Fibroblast of lung (primary cell): Measurements from ENCODE around the gene TPCN2. TPM values are rescaled to one million over a fixed set of nuclear protein-coding genes. Genes with fewer than 3 reads are reported as not detected.

Experiments
- DNase-seq, 2 donors: peaks; one replicate each; pipeline versions ENCODE4 v3.0.0 to v3.0.0-alpha.2; 2010; ENCODE audit warnings: low read depth in 2 of 2
- H2AFZ ChIP-seq: 2 replicates; pipeline ENCODE4 v1.5.1; 2012; ENCODE audit warnings: low read length, control low read depth, inconsistent platforms
- H3K27ac ChIP-seq: 2 replicates; pipeline ENCODE4 v1.5.1; 2011; ENCODE audit warnings: low read length, control low read depth; ENCODE audit not compliant: insufficient read depth
- H3K27me3 ChIP-seq: 2 replicates; pipeline ENCODE4 v1.5.1; 2011; ENCODE audit warnings: mild to moderate bottlenecking, low read length; ENCODE audit not compliant: control insufficient read depth, insufficient read depth
- H3K36me3 ChIP-seq: 2 replicates; pipeline ENCODE4 v1.5.1; 2011; ENCODE audit warnings: low read length; ENCODE audit not compliant: control insufficient read depth, insufficient read depth
- H3K4me1 ChIP-seq: 2 replicates; pipeline ENCODE4 v1.5.1; 2011; ENCODE audit warnings: low read length; ENCODE audit not compliant: control insufficient read depth, insufficient read depth; ENCODE audit errors: extremely low read depth
- H3K4me2 ChIP-seq: 2 replicates; pipeline ENCODE4 v1.5.1; 2011; ENCODE audit warnings: low read length, control low read depth; ENCODE audit not compliant: insufficient read depth; ENCODE audit errors: extremely low read depth
- H3K4me3 ChIP-seq, 4 experiments: fragments of 200-600 bp in 1 of 4; sonication (generic) in 1 of 4; replicated peaks in 1 of 4; 2 replicates each; pipeline ENCODE4 v1.5.1; 2011 to 2016; ENCODE audit warnings: low read length in 4 of 4, low read depth in 3 of 4, mild to moderate bottlenecking in 3 of 4, control low read depth in 2 of 4, inconsistent platforms in 1 of 4, mixed read lengths in 1 of 4; ENCODE audit not compliant: insufficient read depth in 1 of 4; ENCODE audit errors: control extremely low read depth in 1 of 4
- H3K79me2 ChIP-seq: 2 replicates; pipeline ENCODE4 v1.5.1; 2012; ENCODE audit warnings: mild to moderate bottlenecking, low read length, inconsistent platforms; ENCODE audit not compliant: control insufficient read depth, insufficient read depth
- H3K9ac ChIP-seq: 2 replicates; pipeline ENCODE4 v1.5.1; 2011; ENCODE audit warnings: mild to moderate bottlenecking, low read length, control low read depth; ENCODE audit not compliant: insufficient read depth
- H3K9me3 ChIP-seq: 2 replicates; pipeline ENCODE4 v1.5.1; 2012; ENCODE audit warnings: low read depth, low read length; ENCODE audit not compliant: control insufficient read depth, insufficient read depth
- H4K20me1 ChIP-seq: 2 replicates; pipeline ENCODE4 v1.5.1; 2011; ENCODE audit warnings: low read length; ENCODE audit not compliant: control insufficient read depth, insufficient read depth; ENCODE audit errors: extremely low read depth
- EZH2 ChIP-seq: IDR thresholded peaks from 2 replicates; pipeline ENCODE4 v1.5.1; 2012; ENCODE audit warnings: low read length, control low read depth, mild to moderate bottlenecking; ENCODE audit errors: missing control alignments
- polyA plus RNA-seq, 2 donors: library from polyadenylated mRNA; depleted of rRNA in 1 of 2; stranded (reverse) in 1 of 2; unstranded in 1 of 2; fragments of >200 nt; gene quantifications; 2 replicates each; pipeline ENCODE4 v1.2.1, GENCODE V29; 2011 to 2012; ENCODE audit warnings: missing spikeins in 1 of 2
- total RNA-seq: library from RNA; depleted of rRNA; stranded (reverse); fragments of >200 nt; gene quantifications from 2 replicates; pipeline ENCODE4 v1.2.1, GENCODE V29; 2014
- TF ChIP-seq, protein P1 (sequence below), 2 donors: IDR thresholded peaks in 1 of 2; conservative IDR thresholded peaks in 1 of 2; 1 replicate in 1 of 2; 2 replicates in 1 of 2; pipeline ENCODE4 v1.5.1; 2011 to 2012; ENCODE audit warnings: low read length in 2 of 2, control low read depth in 1 of 2, inconsistent platforms in 1 of 2, low read depth in 1 of 2, mild to moderate bottlenecking in 1 of 2

The TPCN2 gene
- total and polyA plus RNA-seq, 2 donors (not counting 1 experiment from before 2014, with no cell fraction given) = 9.7 to 11.7 TPM

GRCh38 chr11:69027704-69028372 is 20.9 kb upstream of the TPCN2 start:
- Histone ChIP-seq H3K79me2 (no peaks in the 10 kb centered on the region), H3K27ac (no peak overlapping the region), H3K9ac (no peak overlapping the region), H3K36me3 (no peaks in the 10 kb centered on the region), H4K20me1 (no peaks in the 10 kb centered on the region), H3K4me1 (no peaks in the 10 kb centered on the region), H3K4me2 (no peak overlapping the region), H3K9me3 (no peaks in the 10 kb centered on the region), H3K4me3 (no peak overlapping the region), H3K27me3 (no peaks in the 10 kb centered on the region), H2AFZ (no peak overlapping the region)
- DNase-seq = peak in 1 of 2 donors; percentile 84
- TF ChIP-seq EZH2 = no peak
- TF ChIP-seq, protein P1, sequence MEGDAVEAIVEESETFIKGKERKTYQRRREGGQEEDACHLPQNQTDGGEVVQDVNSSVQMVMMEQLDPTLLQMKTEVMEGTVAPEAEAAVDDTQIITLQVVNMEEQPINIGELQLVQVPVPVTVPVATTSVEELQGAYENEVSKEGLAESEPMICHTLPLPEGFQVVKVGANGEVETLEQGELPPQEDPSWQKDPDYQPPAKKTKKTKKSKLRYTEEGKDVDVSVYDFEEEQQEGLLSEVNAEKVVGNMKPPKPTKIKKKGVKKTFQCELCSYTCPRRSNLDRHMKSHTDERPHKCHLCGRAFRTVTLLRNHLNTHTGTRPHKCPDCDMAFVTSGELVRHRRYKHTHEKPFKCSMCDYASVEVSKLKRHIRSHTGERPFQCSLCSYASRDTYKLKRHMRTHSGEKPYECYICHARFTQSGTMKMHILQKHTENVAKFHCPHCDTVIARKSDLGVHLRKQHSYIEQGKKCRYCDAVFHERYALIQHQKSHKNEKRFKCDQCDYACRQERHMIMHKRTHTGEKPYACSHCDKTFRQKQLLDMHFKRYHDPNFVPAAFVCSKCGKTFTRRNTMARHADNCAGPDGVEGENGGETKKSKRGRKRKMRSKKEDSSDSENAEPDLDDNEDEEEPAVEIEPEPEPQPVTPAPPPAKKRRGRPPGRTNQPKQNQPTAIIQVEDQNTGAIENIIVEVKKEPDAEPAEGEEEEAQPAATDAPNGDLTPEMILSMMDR (conservative IDR thresholded peaks at IDR 0.05 in 1 of 2, IDR thresholded peaks at IDR 0.05 in 1 of 2; ENCODE audit: low read depth in 1 of 2, low read length in 2 of 2) = no peak

- H3K4me1 ChIP-seq = no peaks in the 10 kb centered on the region
- H2AFZ ChIP-seq = no peak overlapping the region
- no peaks in the 10 kb centered on the region for H3K9me3 ChIP-seq
- no peak overlapping the region for H3K27ac ChIP-seq
- no peak overlapping the region for H3K4me2 ChIP-seq
- no peak overlapping the region for H3K4me3 ChIP-seq
- H3K27me3 ChIP-seq = no peaks in the 10 kb centered on the region
- no peaks in the 10 kb centered on the region for H3K36me3 ChIP-seq
- no peak overlapping the region for H3K9ac ChIP-seq
- H4K20me1 ChIP-seq = no peaks in the 10 kb centered on the region
- TF ChIP-seq, protein P1 (conservative IDR thresholded peaks at IDR 0.05 in 1 of 2, IDR thresholded peaks at IDR 0.05 in 1 of 2; ENCODE audit: low read depth in 1 of 2, low read length in 2 of 2) = no peak
- no peak for TF ChIP-seq EZH2
- no peaks in the 10 kb centered on the region for H3K79me2 ChIP-seq
- DNase-seq = no peak
Observed at GRCh38 chr11:69030301-69030700, 18.4 kb upstream of the TPCN2 start.

GRCh38 chr11:69032833-69033232 is 15.9 kb upstream of the TPCN2 start:
- TF ChIP-seq, protein P1 (conservative IDR thresholded peaks at IDR 0.05 in 1 of 2, IDR thresholded peaks at IDR 0.05 in 1 of 2; ENCODE audit: low read depth in 1 of 2, low read length in 2 of 2) = no peak
- no peak for TF ChIP-seq EZH2
- DNase-seq = no peak
- no peak overlapping the region for H3K9ac ChIP-seq
- H3K4me3 ChIP-seq = no peak overlapping the region
- H3K4me1 ChIP-seq = peaks cover 5% of the 10 kb centered on the region
- no peaks in the 10 kb centered on the region for H3K79me2 ChIP-seq
- no peak overlapping the region for H3K27ac ChIP-seq
- H3K27me3 ChIP-seq = no peaks in the 10 kb centered on the region
- no peaks in the 10 kb centered on the region for H3K36me3 ChIP-seq
- H4K20me1 ChIP-seq = no peaks in the 10 kb centered on the region
- H3K9me3 ChIP-seq = no peaks in the 10 kb centered on the region
- H2AFZ ChIP-seq = no peak overlapping the region
- H3K4me2 ChIP-seq = no peak overlapping the region
